ENCODE data around the gene MTNR1B.

- TF ChIP-seq CTCF (IDR thresholded peaks at IDR 0.05) (no peak), POLR2A (IDR thresholded peaks at IDR 0.05) (no peak)
Observed at GRCh38 chr11:92975285-92975684, 5.8 kb downstream of the MTNR1B start.

Data from lower leg skin (tissue), 3 donors.